K562 (cell line): Measurements from ENCODE around the gene TCAP. TPM values are rescaled to one million over a fixed set of nuclear protein-coding genes. Genes with fewer than 3 reads are reported as not detected.
A peak's percentile ranks its signal among the peaks of the same experiment; 100 is the strongest.

ENCODE experiments used
- ATAC-seq: fragments of 200-7000 bp; cut with Tn5 transposase; 3 replicates; pipeline ENCODE4 v1.9.1; 2020; ENCODE audit warnings: moderate library complexity
- BruUV-seq: library from RNA; stranded (reverse); fragments of 400-500 nt; replicated peaks from 2 replicates; lab custom pipeline; 2021; lab: Mats Ljungman, UMichigan
- CTCF ChIA-PET: fragments of 300-600 bp; formaldehyde crosslinking; extraction: SDS; loops from one replicate; lab custom pipeline; 2021; ENCODE audit warnings: low intra/inter-chr PET ratio; lab: Yijun Ruan, JAX
- POLR2A ChIA-PET: fragments of 300-600, 350-650 bp; sonication (Branson Sonifier 250); formaldehyde crosslinking; extraction: SDS; loops from one replicate; lab custom pipeline; 2021; ENCODE audit warnings: antibody characterized with exemption, inconsistent platforms; lab: Yijun Ruan, JAX
- DNase-seq, 4 experiments: peaks; one replicate each; pipeline versions ENCODE4 v3.0.0 to v3.0.0-alpha.2; 2011 to 2018; ENCODE audit warnings: low spot score in 3 of 4, mixed read lengths in 3 of 4; ENCODE audit errors: extremely low read depth in 1 of 4
- FAIRE-seq: peaks from 2 replicates; lab custom pipeline; 2011; peaks lifted over from hg19 to GRCh38; lab: Jason Lieb, UNC
- H2AFZ ChIP-seq: 2 replicates; pipeline ENCODE4 v1.6.0; 2011; ENCODE audit warnings: low read depth, low read length, control low read depth, inconsistent platforms
- H3K27ac ChIP-seq: fragments of 200-600 bp; 3 replicates; pipeline ENCODE4 v1.8.0; 2011; ENCODE audit warnings: low read depth, mild to moderate bottlenecking, control low read depth, inconsistent platforms, low read length, moderate library complexity, mixed read lengths; ENCODE audit errors: extremely low read depth
- H3K27me3 ChIP-seq, 2 experiments: fragments of 300-600 bp in 1 of 2; 2 replicates in 1 of 2; 3 replicates in 1 of 2; pipeline versions ENCODE4 v1.6.0 to v1.8.0; 2011; ENCODE audit warnings: inconsistent platforms in 2 of 2, low read length in 2 of 2, mild to moderate bottlenecking in 1 of 2, mixed read lengths in 1 of 2, moderate library complexity in 1 of 2; ENCODE audit not compliant: control insufficient read depth in 2 of 2, insufficient read depth in 2 of 2
- H3K36me3 ChIP-seq: fragments of 300-600 bp; 3 replicates; pipeline ENCODE4 v1.8.0; 2011; ENCODE audit warnings: mild to moderate bottlenecking, low read length, inconsistent platforms; ENCODE audit not compliant: control insufficient read depth, insufficient read depth
- H3K4me1 ChIP-seq, 2 experiments: fragments of 200-600 bp in 1 of 2; replicated peaks in 1 of 2; 2 replicates in 1 of 2; 3 replicates in 1 of 2; pipeline versions ENCODE4 v1.5.1 to v1.8.0; 2011; ENCODE audit warnings: inconsistent platforms in 2 of 2, low read length in 2 of 2, mild to moderate bottlenecking in 1 of 2, mixed read lengths in 1 of 2, moderate library complexity in 1 of 2; ENCODE audit not compliant: control insufficient read depth in 2 of 2, insufficient read depth in 2 of 2
- H3K4me2 ChIP-seq: 2 replicates; pipeline ENCODE4 v1.6.1; 2011; ENCODE audit warnings: low read length, control low read depth, inconsistent platforms, mixed read lengths; ENCODE audit not compliant: insufficient read depth
- H3K4me3 ChIP-seq: fragments of 200-600 bp; sonication (generic), shearing (Covaris generic); 2 replicates; pipeline ENCODE4 v1.5.1; 2016; ENCODE audit warnings: control low read depth, inconsistent platforms
- H3K79me2 ChIP-seq: fragments of 200-600 bp; 3 replicates; pipeline ENCODE4 v1.8.0; 2011; ENCODE audit warnings: low read length, inconsistent platforms; ENCODE audit not compliant: control insufficient read depth, insufficient read depth
- H3K9ac ChIP-seq, 2 experiments: 2 replicates each; pipeline versions ENCODE4 v1.6.0 to v1.6.1; 2011; ENCODE audit warnings: low read depth in 2 of 2, low read length in 2 of 2, control low read depth in 1 of 2, inconsistent platforms in 1 of 2, mild to moderate bottlenecking in 1 of 2, mixed read lengths in 1 of 2; ENCODE audit not compliant: insufficient read depth in 1 of 2
- H3K9me1 ChIP-seq: one replicate; pipeline ENCODE4 v1.6.0; 2011; ENCODE audit warnings: inconsistent platforms, mild to moderate bottlenecking, low read length, moderate library complexity; ENCODE audit not compliant: control insufficient read depth, insufficient read depth
- H3K9me3 ChIP-seq: replicated peaks from 2 replicates; pipeline ENCODE4 v1.5.1; 2011; ENCODE audit warnings: low read depth, low read length, inconsistent platforms; ENCODE audit not compliant: control insufficient read depth, insufficient read depth
- H4K20me1 ChIP-seq: replicated peaks from 2 replicates; pipeline ENCODE4 v1.6.1; 2011; ENCODE audit warnings: low read length, inconsistent platforms, mixed read lengths; ENCODE audit not compliant: control insufficient read depth, insufficient read depth
- ATF4 ChIP-seq: fragments of 450-650 bp; formaldehyde crosslinking; IDR thresholded peaks from 2 replicates; pipeline ENCODE4 v1.4.0; 2022; ENCODE audit warnings: mild to moderate bottlenecking, moderate library complexity
- BCOR ChIP-seq: fragments of 450-650 bp; IDR thresholded peaks from 2 replicates; pipeline ENCODE4 v1.6.1; 2016
- ESRRA ChIP-seq: fragments of 450-650 bp; IDR thresholded peaks from 2 replicates; pipeline ENCODE4 v1.6.1; 2014; ENCODE audit warnings: low read depth, mild to moderate bottlenecking, moderate library complexity, borderline replicate concordance
- KDM1A ChIP-seq, 2 experiments: fragments of 450-650 bp; IDR thresholded peaks; 2 replicates each; pipeline ENCODE4 v1.6.1; 2016; ENCODE audit warnings: mild to moderate bottlenecking in 2 of 2
- RBM25 ChIP-seq: fragments of 200-400 bp; formaldehyde crosslinking; IDR thresholded peaks from 2 replicates; pipeline ENCODE4 v1.6.1; 2018; ENCODE audit warnings: low read length, low read depth, moderate library complexity; ENCODE audit not compliant: severe bottlenecking
- XRCC5 ChIP-seq: fragments of 200-400 bp; formaldehyde crosslinking; IDR thresholded peaks from 2 replicates; pipeline ENCODE4 v1.6.1; 2017; ENCODE audit warnings: low read depth, mild to moderate bottlenecking, low read length
- WGBS: fragments of 100-300 bp; shearing (Covaris generic); methylation state at CpG from one replicate; pipeline ENCODE4 v1.1.6; 2016; ENCODE audit warnings: low coverage, mixed read lengths; ENCODE audit not compliant: insufficient coverage; ENCODE audit errors: missing lambda C conversion rate; 5-methylcytosine and 5-hydroxymethylcytosine counted together
- in situ Hi-C: fragments of 300-500 bp; cut with MboI; formaldehyde crosslinking; loops from 4 replicates; pipeline ENCODE4 v1.15.0; 2018; ENCODE audit warnings: inconsistent platforms, mixed read lengths
- intact Hi-C: fragments of 100-400 bp; cut with micrococcal nuclease; formaldehyde crosslinking; loops from 2 replicates; pipeline ENCODE4 v1.14.2; 2022
- polyA plus RNA-seq, 8 experiments: library from polyadenylated mRNA; depleted of rRNA in 4 of 8; stranded (reverse) in 5 of 8; unstranded in 3 of 8; fragments of >200 nt; fragmentation: Nextera tagmentation in 2 of 8; fragmentation: Illumina TruSeq in 1 of 8; extraction: Ambion mirVana in 2 of 8; extraction: Trizol in 1 of 8; gene quantifications; 2 replicates each; pipeline versions ENCODE4 v1.2.1 to v1.2.3, GENCODE V29; 2011 to 2014; ENCODE audit warnings: inconsistent platforms in 1 of 8, missing spikeins in 1 of 8
- total RNA-seq, 7 experiments: library from RNA; depleted of rRNA in 6 of 7; stranded (reverse); fragments of >200 nt in 6 of 7; fragmentation: Illumina TruSeq in 2 of 7; extraction: Trizol in 2 of 7; gene quantifications; 2 replicates each; pipeline versions ENCODE4 v1.2.1 to v1.2.3, GENCODE V29; 2011 to 2021; ENCODE audit warnings: low replicate concordance in 1 of 7

Gene TCAP
- total and polyA plus RNA-seq, 9 of the 15 experiments (the other 6 are each of a cell fraction or from before 2014, with no cell fraction given), result 0.33 to 1.4 (median 0.82) TPM; not detected in 2

GRCh38 chr17:39639566-39640458, 25.3 kb upstream of the TCAP start:
- BruUV-seq, result no TSS peak
- Histone ChIP-seq H3K4me2 (no peak overlapping the region; the same call in 1 of the 2 replicates), H3K27ac (no peak overlapping the region), H4K20me1 (peaks cover 26% of the 10 kb centered on the region), H3K9me1 (no peaks in the 10 kb centered on the region), H3K4me3 (no peak overlapping the region), H2AFZ (no peak overlapping the region)
- POLR2A ChIA-PET, result interaction anchor here (1.1 to 1.9 kb wide), 6 partner anchors 10 to 31 kb away, joined by 3 to 7 read pairs (median 3); no protein-coding TSS in a partner anchor
- intact Hi-C loops, result no loop called here
- peak; percentile 11 for FAIRE-seq
- TF ChIP-seq ESRRA (peak; percentile 68), RBM25 (peak; percentile 75), KDM1A (IDR thresholded peaks at IDR 0.05) (0 out of 4 replicates have a peak, but pooled peaks have one; percentile 32 to 36), XRCC5 (no peak), BCOR (peak; percentile 49; the same call in 1 of the 2 replicates), ATF4 (CRISPR knock-in tag) (no peak)
- TF ChIP-seq, all 486 proteins: peak for 4
- no peaks in the 10 kb centered on the region for H3K27me3 ChIP-seq
- H3K79me2 ChIP-seq, result peaks cover 76% of the 10 kb centered on the region
- CTCF ChIA-PET, result no interaction called here
- in situ Hi-C loops, result no loop called here
- no peak for ATAC-seq
- 77% methylated on average over 11 of the region's 11 CpGs for WGBS
- DNase-seq, result no peak
- peaks cover 11% of the 10 kb centered on the region; the same call in 2 of the 3 replicates for H3K36me3 ChIP-seq
- peak overlapping the region in 1 of 2 experiments; percentile 66; a peak in 2 of 4 replicates for H3K9ac ChIP-seq
- H3K4me1 ChIP-seq, result peaks cover 69 to 72% of the 10 kb centered on the region in 2 experiments
- no peaks in the 10 kb centered on the region for H3K9me3 ChIP-seq
